Measurements from ENCODE around the gene ZCCHC4. TPM values are rescaled to one million over a fixed set of nuclear protein-coding genes. Genes with fewer than 3 reads are reported as not detected.

The ZCCHC4 gene
- total RNA-seq, 4 donors from 2014 or later, result 6.9 to 14.2 (median 12.4) TPM

GRCh38 chr4:25284466-25284865 lies 28.1 kb upstream of the ZCCHC4 start:
- ATAC-seq, result no peak
- no peak overlapping the region for H3K4me3 ChIP-seq
- H3K9me3 ChIP-seq, result no peaks in the 10 kb centered on the region
- no peaks in the 10 kb centered on the region for H3K4me1 ChIP-seq
- no peaks in the 10 kb centered on the region for H3K36me3 ChIP-seq
- in situ Hi-C loops (cut with MboI; ENCODE audit: low sequenced_read_pairs in 4 of 4) (no loop called here), intact Hi-C loops (cut with DNase I; ENCODE audit: low total_unique reads) (no loop called here)
- DNase-seq, result no peak
- H3K27ac ChIP-seq, result no peak overlapping the region
- TF ChIP-seq CTCF (IDR thresholded peaks at IDR 0.05 in 4 of 5, conservative IDR thresholded peaks at IDR 0.05 in 1 of 5), result no peak
- TF ChIP-seq POLR2A (IDR thresholded peaks at IDR 0.05), result no peak
- no peaks in the 10 kb centered on the region for H3K27me3 ChIP-seq

GRCh38 chr4:25290490-25291067 lies 22.0 kb upstream of the ZCCHC4 start:
- TF ChIP-seq POLR2A (IDR thresholded peaks at IDR 0.05) (no peak), CTCF (IDR thresholded peaks at IDR 0.05 in 4 of 5, conservative IDR thresholded peaks at IDR 0.05 in 1 of 5) (no peak)
- Histone ChIP-seq H3K27ac (no peak overlapping the region), H3K4me1 (no peaks in the 10 kb centered on the region), H3K27me3 (no peaks in the 10 kb centered on the region), H3K36me3 (no peaks in the 10 kb centered on the region), H3K9me3 (no peaks in the 10 kb centered on the region), H3K4me3 (no peak overlapping the region)
- intact Hi-C loops (cut with DNase I; ENCODE audit: low total_unique reads) (no loop called here), in situ Hi-C loops (cut with MboI; ENCODE audit: low sequenced_read_pairs in 4 of 4) (no loop called here)
- ATAC-seq (no peak), DNase-seq (no peak)

GRCh38 chr4:25291158-25291733 lies 21.3 kb upstream of the ZCCHC4 start:
- no peaks in the 10 kb centered on the region for H3K36me3 ChIP-seq
- in situ Hi-C loops (cut with MboI; ENCODE audit: low sequenced_read_pairs in 4 of 4), result no loop called here
- H3K9me3 ChIP-seq, result no peaks in the 10 kb centered on the region

GRCh38 chr4:25297528-25298242 lies 14.9 kb upstream of the ZCCHC4 start:
- DNase-seq (no peak), ATAC-seq (no peak)
- Histone ChIP-seq H3K4me3 (no peak overlapping the region), H3K9me3 (no peaks in the 10 kb centered on the region), H3K36me3 (no peaks in the 10 kb centered on the region), H3K4me1 (no peaks in the 10 kb centered on the region), H3K27me3 (no peaks in the 10 kb centered on the region), H3K27ac (no peak overlapping the region)
- in situ Hi-C loops (cut with MboI; ENCODE audit: low sequenced_read_pairs in 4 of 4), result no loop called here
- intact Hi-C loops (cut with DNase I; ENCODE audit: low total_unique reads), result no loop called here
- TF ChIP-seq POLR2A (IDR thresholded peaks at IDR 0.05) (no peak), CTCF (IDR thresholded peaks at IDR 0.05 in 4 of 5, conservative IDR thresholded peaks at IDR 0.05 in 1 of 5) (no peak)

More at GRCh38 chr4:25291158-25291733, 21.3 kb upstream of the ZCCHC4 start:
- Histone ChIP-seq H3K27me3 (no peaks in the 10 kb centered on the region), H3K4me1 (no peaks in the 10 kb centered on the region), H3K4me3 (no peak overlapping the region), H3K27ac (no peak overlapping the region)
- ATAC-seq, result no peak
- intact Hi-C loops (cut with DNase I; ENCODE audit: low total_unique reads), result no loop called here
- DNase-seq, result no peak
- TF ChIP-seq CTCF (IDR thresholded peaks at IDR 0.05 in 4 of 5, conservative IDR thresholded peaks at IDR 0.05 in 1 of 5) (no peak), POLR2A (IDR thresholded peaks at IDR 0.05) (no peak)

All from gastrocnemius medialis (tissue), 4 donors.